Liver (tissue), 9 donors: ENCODE results near the gene TJP1. TPM values are rescaled to one million over a fixed set of nuclear protein-coding genes. Genes with fewer than 3 reads are reported as not detected.

ENCODE experiments used
- DNase-seq: peaks from one replicate; pipeline ENCODE4 v3.0.0-alpha.2; 2017; ENCODE audit warnings: low spot score
- H3K27ac ChIP-seq, 2 donors: one replicate each; pipeline ENCODE4 v1.7.0; 2013; ENCODE audit warnings: inconsistent platforms in 2 of 2, low read length in 2 of 2, control low read depth in 1 of 2, low read depth in 1 of 2, mild to moderate bottlenecking in 1 of 2
- H3K27me3 ChIP-seq, 4 donors: one replicate each; pipeline versions ENCODE4 v1.6.1 to v1.7.0; 2013; ENCODE audit warnings: low read length in 3 of 4, inconsistent platforms in 1 of 4, mild to moderate bottlenecking in 1 of 4, moderate library complexity in 1 of 4; ENCODE audit not compliant: control insufficient read depth in 4 of 4, insufficient read depth in 4 of 4
- H3K36me3 ChIP-seq, 4 donors: one replicate each; pipeline versions ENCODE4 v1.6.1 to v1.7.0; 2013; ENCODE audit warnings: low read length in 3 of 4, mild to moderate bottlenecking in 3 of 4, low read depth in 1 of 4, moderate library complexity in 1 of 4; ENCODE audit not compliant: control insufficient read depth in 4 of 4, insufficient read depth in 3 of 4
- H3K4me1 ChIP-seq, 4 donors: one replicate each; pipeline versions ENCODE4 v1.6.1 to v1.7.0; 2013; ENCODE audit warnings: low read length in 3 of 4, mild to moderate bottlenecking in 3 of 4, moderate library complexity in 1 of 4; ENCODE audit not compliant: control insufficient read depth in 4 of 4, insufficient read depth in 4 of 4
- H3K4me3 ChIP-seq, 3 donors: one replicate each; pipeline versions ENCODE4 v1.6.1 to v1.7.0; 2013; ENCODE audit warnings: low read length in 3 of 3, control low read depth in 1 of 3, low read depth in 1 of 3, mild to moderate bottlenecking in 1 of 3
- H3K9ac ChIP-seq, 2 donors: one replicate each; pipeline ENCODE4 v1.7.0; 2013; ENCODE audit warnings: low read length in 2 of 2, mild to moderate bottlenecking in 2 of 2, moderate library complexity in 2 of 2, control low read depth in 1 of 2, low read depth in 1 of 2
- H3K9me3 ChIP-seq, 4 donors: one replicate each; pipeline versions ENCODE4 v1.6.1 to v1.7.0; 2013; ENCODE audit warnings: low read length in 3 of 4; ENCODE audit not compliant: control insufficient read depth in 4 of 4
- CTCF ChIP-seq: fragments of 150-350 bp; IDR thresholded peaks from 2 replicates; pipeline ENCODE4 v1.5.1; 2017; ENCODE audit warnings: improper control_type of control experiment, low read depth, low read length; ENCODE audit not compliant: missing input control
- EGR1 ChIP-seq, 2 donors: IDR thresholded peaks; 2 replicates each; pipeline ENCODE4 v1.6.1; 2016 to 2018; ENCODE audit warnings: antibody characterized with exemption in 2 of 2, low read depth in 2 of 2
- FOXA1 ChIP-seq: IDR thresholded peaks from 2 replicates; pipeline ENCODE4 v1.6.1; 2016; ENCODE audit warnings: antibody characterized with exemption
- FOXA2 ChIP-seq: IDR thresholded peaks from 2 replicates; pipeline ENCODE4 v1.6.1; 2016; ENCODE audit warnings: antibody characterized with exemption
- GABPA ChIP-seq, 2 donors: IDR thresholded peaks in 1 of 2; conservative IDR thresholded peaks in 1 of 2; 2 replicates each; pipeline ENCODE4 v1.6.1; 2016; ENCODE audit warnings: antibody characterized with exemption in 2 of 2, mild to moderate bottlenecking in 1 of 2, moderate library complexity in 1 of 2
- HNF4A ChIP-seq, 2 donors: conservative IDR thresholded peaks; 2 replicates each; pipeline ENCODE4 v1.6.1; 2016; ENCODE audit warnings: antibody characterized with exemption in 2 of 2, mild to moderate bottlenecking in 2 of 2
- HNF4G ChIP-seq: IDR thresholded peaks from 2 replicates; pipeline ENCODE4 v1.6.1; 2016; ENCODE audit warnings: antibody characterized with exemption
- JUND ChIP-seq, 2 donors: IDR thresholded peaks; 2 replicates each; pipeline ENCODE4 v1.6.1; 2016; ENCODE audit warnings: antibody characterized with exemption in 2 of 2
- MAX ChIP-seq: IDR thresholded peaks from 2 replicates; pipeline ENCODE4 v1.6.1; 2016; ENCODE audit warnings: antibody characterized with exemption
- NR2F2 ChIP-seq: IDR thresholded peaks from 2 replicates; pipeline ENCODE4 v1.6.1; 2016; ENCODE audit warnings: antibody characterized with exemption
- RAD21 ChIP-seq, 2 donors: IDR thresholded peaks; 2 replicates each; pipeline ENCODE4 v1.6.1; 2016; ENCODE audit warnings: antibody characterized with exemption in 2 of 2, mild to moderate bottlenecking in 2 of 2
- REST ChIP-seq: IDR thresholded peaks from 2 replicates; pipeline ENCODE4 v1.6.1; 2016; ENCODE audit warnings: antibody characterized with exemption, mild to moderate bottlenecking
- RXRA ChIP-seq, 2 donors: IDR thresholded peaks; 2 replicates each; pipeline ENCODE4 v1.6.1; 2017 to 2018; ENCODE audit warnings: antibody characterized with exemption in 2 of 2, mild to moderate bottlenecking in 1 of 2
- SP1 ChIP-seq: IDR thresholded peaks from 2 replicates; pipeline ENCODE4 v1.6.1; 2018; ENCODE audit warnings: antibody characterized with exemption, mild to moderate bottlenecking
- TAF1 ChIP-seq: conservative IDR thresholded peaks from 2 replicates; pipeline ENCODE4 v1.6.1; 2016; ENCODE audit warnings: antibody characterized with exemption, mild to moderate bottlenecking
- YY1 ChIP-seq: IDR thresholded peaks from 2 replicates; pipeline ENCODE4 v1.6.1; 2016; ENCODE audit warnings: antibody characterized with exemption, mild to moderate bottlenecking
- WGBS: extraction: QIAGEN DNeasy Blood & Tissue Kit; methylation state at CpG from one replicate; pipeline ENCODE4 v1.1.7; 2013; 5-methylcytosine and 5-hydroxymethylcytosine counted together
- polyA plus RNA-seq, 2 donors: library from polyadenylated mRNA; stranded (reverse) in 1 of 2; unstranded in 1 of 2; fragments of 200-250 nt in 1 of 2; fragments of >200 nt in 1 of 2; fragmentation: Nextera tagmentation in 1 of 2; extraction: Ambion mirVana in 1 of 2; gene quantifications; one replicate each; pipeline versions ENCODE4 v1.2.1 to v1.2.3, GENCODE V29; 2013 to 2015
- total RNA-seq, 2 donors: library from RNA; depleted of rRNA; stranded (reverse); fragments of >200 nt; gene quantifications; one replicate each; pipeline ENCODE4 v1.2.3, GENCODE V29; 2014
- TF ChIP-seq, protein P1 (sequence below): IDR thresholded peaks from 2 replicates; pipeline ENCODE4 v1.6.1; 2016; ENCODE audit warnings: antibody characterized with exemption
- donor health status: healthy.
- donor health status: healthy.
- donor health status: healthy.
- donor health status: healthy.
- donor health status: healthy.

TJP1 gene
- total and polyA plus RNA-seq, 4 donors = 12.6 to 40.4 (median 16.9) TPM

DNA sequence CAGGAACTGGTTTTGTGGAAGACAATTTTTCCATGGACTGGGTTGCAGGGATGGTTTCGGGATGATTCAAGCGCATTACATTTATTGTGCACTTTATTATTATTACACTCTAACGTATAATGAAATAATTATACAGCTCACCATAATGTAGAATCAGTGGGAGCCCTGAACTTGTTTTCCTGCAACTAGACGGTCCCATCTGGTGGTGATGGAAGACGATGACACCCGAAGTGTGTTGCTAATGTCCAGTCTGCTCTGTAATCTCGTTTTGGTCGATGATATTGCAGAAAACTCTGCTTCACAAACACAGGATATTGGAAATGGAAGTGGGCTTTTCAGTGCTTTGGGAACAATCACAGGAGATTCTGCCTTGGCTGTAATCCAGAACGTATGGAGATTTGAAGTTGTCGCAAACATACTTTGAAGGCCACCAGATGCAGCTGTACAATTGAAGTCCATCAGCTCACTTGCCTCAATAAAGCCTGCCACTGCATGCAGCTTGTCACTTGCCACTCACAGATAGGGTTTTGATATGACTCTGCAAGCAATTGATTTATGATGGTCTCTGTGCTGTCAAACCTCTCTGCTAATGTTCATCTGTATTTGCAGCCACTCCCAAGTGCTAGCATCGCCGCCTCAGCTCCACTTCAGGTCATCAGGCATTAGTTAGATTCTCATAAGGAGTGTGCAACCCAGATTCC lies 141.7 kb downstream of the TJP1 start:
- Histone ChIP-seq H3K4me3 (no peak overlapping the region), H3K27ac (no peak overlapping the region), H3K9ac (no peak overlapping the region), H3K27me3 (no peaks in the 10 kb centered on the region), H3K36me3 (no peaks in the 10 kb centered on the region), H3K4me1 (peaks cover 0 to 9% (median 4%) of the 10 kb centered on the region in 4 donors), H3K9me3 (no peaks in the 10 kb centered on the region)
- WGBS = 81% methylated on average over 12 of the region's 12 CpGs
- DNase-seq = no peak
- TF ChIP-seq RAD21 (IDR thresholded peaks at IDR 0.05) = peak in 1 of 2 donors; percentile 26
- TF ChIP-seq TAF1 = no peak
- no peak for TF ChIP-seq CTCF

GRCh38 chr15:29678504-29679034 lies 143.7 kb downstream of the TJP1 start:
- 90% methylated on average over 4 of the region's 4 CpGs for WGBS
- Histone ChIP-seq H3K27me3 (no peaks in the 10 kb centered on the region), H3K9me3 (no peaks in the 10 kb centered on the region), H3K36me3 (no peaks in the 10 kb centered on the region), H3K9ac (no peak overlapping the region), H3K4me1 (peaks cover 0 to 16% (median 7%) of the 10 kb centered on the region in 4 donors), H3K27ac (no peak overlapping the region), H3K4me3 (no peak overlapping the region)
- DNase-seq = no peak
- TF ChIP-seq FOXA2 (no peak), HNF4A (conservative IDR thresholded peaks at IDR 0.05) (no peak), RXRA (IDR thresholded peaks at IDR 0.05) (no peak), SP1 (no peak), EGR1 (IDR thresholded peaks at IDR 0.05; ENCODE audit: low read depth in 2 of 2) (no peak), RAD21 (IDR thresholded peaks at IDR 0.05) (no peak), YY1 (no peak), CTCF (no peak), MAX (no peak), NR2F2 (no peak), JUND (IDR thresholded peaks at IDR 0.05) (no peak), HNF4G (no peak), REST (no peak), TAF1 (no peak), GABPA (IDR thresholded peaks at IDR 0.05 in 1 of 2, conservative IDR thresholded peaks at IDR 0.05 in 1 of 2) (no peak), FOXA1 (no peak)
- TF ChIP-seq, protein P1, sequence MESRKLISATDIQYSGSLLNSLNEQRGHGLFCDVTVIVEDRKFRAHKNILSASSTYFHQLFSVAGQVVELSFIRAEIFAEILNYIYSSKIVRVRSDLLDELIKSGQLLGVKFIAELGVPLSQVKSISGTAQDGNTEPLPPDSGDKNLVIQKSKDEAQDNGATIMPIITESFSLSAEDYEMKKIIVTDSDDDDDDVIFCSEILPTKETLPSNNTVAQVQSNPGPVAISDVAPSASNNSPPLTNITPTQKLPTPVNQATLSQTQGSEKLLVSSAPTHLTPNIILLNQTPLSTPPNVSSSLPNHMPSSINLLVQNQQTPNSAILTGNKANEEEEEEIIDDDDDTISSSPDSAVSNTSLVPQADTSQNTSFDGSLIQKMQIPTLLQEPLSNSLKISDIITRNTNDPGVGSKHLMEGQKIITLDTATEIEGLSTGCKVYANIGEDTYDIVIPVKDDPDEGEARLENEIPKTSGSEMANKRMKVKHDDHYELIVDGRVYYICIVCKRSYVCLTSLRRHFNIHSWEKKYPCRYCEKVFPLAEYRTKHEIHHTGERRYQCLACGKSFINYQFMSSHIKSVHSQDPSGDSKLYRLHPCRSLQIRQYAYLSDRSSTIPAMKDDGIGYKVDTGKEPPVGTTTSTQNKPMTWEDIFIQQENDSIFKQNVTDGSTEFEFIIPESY = no peak
